Hepatocyte (in vitro differentiated cells): ENCODE data around the gene NHSL2. TPM values are rescaled to one million over a fixed set of nuclear protein-coding genes. Genes with fewer than 3 reads are reported as not detected.
A peak's percentile ranks its signal among the peaks of the same experiment; 100 is the strongest.

Experiments used
- DNase-seq: peaks from one replicate; pipeline ENCODE4 v3.0.0-alpha.2; 2016; ENCODE audit warnings: low spot score
- H2AFZ ChIP-seq: fragments of 200-600 bp; sonication (generic); 2 replicates; pipeline ENCODE4 v1.6.0; 2016; ENCODE audit warnings: antibody characterized with exemption, mild to moderate bottlenecking
- H3K27ac ChIP-seq: fragments of 200-600 bp; sonication (generic); 2 replicates; pipeline ENCODE4 v1.5.1; 2016; ENCODE audit warnings: mild to moderate bottlenecking
- H3K27me3 ChIP-seq: fragments of 200-600 bp; sonication (generic); 2 replicates; pipeline ENCODE4 v1.6.1; 2016
- H3K36me3 ChIP-seq: fragments of 200-600 bp; sonication (generic); replicated peaks from 2 replicates; pipeline ENCODE4 v1.5.1; 2016; ENCODE audit warnings: low read depth; ENCODE audit not compliant: insufficient read depth
- H3K4me1 ChIP-seq: fragments of 200-600 bp; sonication (generic); 2 replicates; pipeline ENCODE4 v1.5.1; 2016; ENCODE audit warnings: mild to moderate bottlenecking, moderate library complexity; ENCODE audit not compliant: insufficient read depth
- H3K4me2 ChIP-seq: fragments of 200-600 bp; sonication (generic); 2 replicates; pipeline ENCODE4 v1.6.0; 2016
- H3K4me3 ChIP-seq: fragments of 200-600 bp; sonication (generic); 2 replicates; pipeline ENCODE4 v1.5.1; 2016; ENCODE audit warnings: mild to moderate bottlenecking
- H3K79me2 ChIP-seq: fragments of 200-600 bp; sonication (generic); 2 replicates; pipeline ENCODE4 v1.6.0; 2017; ENCODE audit warnings: mild to moderate bottlenecking
- H3K9me2 ChIP-seq: fragments of 200-600 bp; sonication (generic); replicated peaks from 2 replicates; pipeline ENCODE4 v1.6.0; 2017; ENCODE audit warnings: mild to moderate bottlenecking; ENCODE audit not compliant: insufficient read depth
- H3K9me3 ChIP-seq: fragments of 200-600 bp; sonication (generic); 2 replicates; pipeline ENCODE4 v1.5.1; 2016; ENCODE audit warnings: low read depth, mild to moderate bottlenecking
- H4K20me1 ChIP-seq: fragments of 200-600 bp; sonication (generic); 2 replicates; pipeline ENCODE4 v1.6.0; 2016; ENCODE audit warnings: mild to moderate bottlenecking; ENCODE audit not compliant: insufficient read depth, poor library complexity, severe bottlenecking
- CTCF ChIP-seq: fragments of 200-600 bp; sonication (generic); IDR thresholded peaks from 2 replicates; pipeline ENCODE4 v1.5.1; 2016; ENCODE audit warnings: antibody characterized with exemption, mild to moderate bottlenecking; ENCODE audit not compliant: poor library complexity
- EZH2 ChIP-seq: fragments of 200-600 bp; sonication (generic); IDR thresholded peaks from 2 replicates; pipeline ENCODE4 v1.6.1; 2016; ENCODE audit warnings: antibody characterized with exemption, mild to moderate bottlenecking, borderline replicate concordance
- EZH2phosphoT487 ChIP-seq: fragments of 200-600 bp; sonication (generic); IDR thresholded peaks from one replicate; pipeline ENCODE4 v1.6.1; 2018; ENCODE audit warnings: antibody characterized with exemption, mild to moderate bottlenecking, low read depth, moderate library complexity; ENCODE audit not compliant: unreplicated experiment, severe bottlenecking
- WGBS: methylation state at CpG from one replicate; pipeline ENCODE4 v1.1.6; 2016; ENCODE audit warnings: low lambda C conversion rate; ENCODE audit errors: missing lambda C conversion rate; 5-methylcytosine and 5-hydroxymethylcytosine counted together
- polyA plus RNA-seq: library from polyadenylated mRNA; unstranded; fragments of >200 nt; fragmentation: Nextera tagmentation; extraction: Ambion mirVana; gene quantifications from 2 replicates; pipeline ENCODE4 v1.2.1, GENCODE V29; 2016
- total RNA-seq: library from RNA; depleted of rRNA; stranded (reverse); fragments of >200 nt; gene quantifications from 2 replicates; pipeline ENCODE4 v1.2.3, GENCODE V29; 2014

The NHSL2 gene
- total and polyA plus RNA-seq, 2 experiments from 2014 or later, result 2.3 to 3.2 TPM

DNA sequence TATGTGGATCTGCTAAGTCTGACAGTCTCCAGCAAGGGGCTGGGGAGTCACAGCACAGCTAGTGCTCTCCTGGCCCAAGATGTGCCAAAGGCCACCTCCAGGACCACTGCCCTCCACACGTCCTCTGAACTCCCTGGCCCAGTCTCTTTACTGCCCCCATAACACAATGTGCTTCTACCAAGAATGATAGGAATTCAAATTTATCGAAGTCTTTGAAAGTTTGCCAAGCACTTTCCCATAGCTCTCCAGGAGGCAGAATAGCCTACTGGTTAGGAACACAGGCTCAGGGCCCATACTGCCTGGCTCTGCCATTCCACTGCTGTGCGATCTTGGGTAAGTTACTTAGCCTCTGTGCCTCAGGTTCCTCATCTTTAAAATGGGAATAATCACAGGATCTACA, 86.7 kb downstream of the NHSL2 start:
- TF ChIP-seq EZH2phosphoT487 (no peak), CTCF (no peak), EZH2 (no peak)
- H3K9me2 ChIP-seq, result no peaks in the 10 kb centered on the region
- H3K79me2 ChIP-seq, result no peaks in the 10 kb centered on the region
- DNase-seq, result no peak
- no peak overlapping the region for H3K4me3 ChIP-seq
- H3K9me3 ChIP-seq, result no peaks in the 10 kb centered on the region
- no peaks in the 10 kb centered on the region for H3K4me1 ChIP-seq
- H2AFZ ChIP-seq, result no peak overlapping the region
- H4K20me1 ChIP-seq, result no peaks in the 10 kb centered on the region
- no peak overlapping the region for H3K4me2 ChIP-seq
- WGBS, result 61% methylated on average over 3 of the region's 3 CpGs
- no peaks in the 10 kb centered on the region for H3K36me3 ChIP-seq
- no peaks in the 10 kb centered on the region for H3K27me3 ChIP-seq
- H3K27ac ChIP-seq, result no peak overlapping the region

DNA sequence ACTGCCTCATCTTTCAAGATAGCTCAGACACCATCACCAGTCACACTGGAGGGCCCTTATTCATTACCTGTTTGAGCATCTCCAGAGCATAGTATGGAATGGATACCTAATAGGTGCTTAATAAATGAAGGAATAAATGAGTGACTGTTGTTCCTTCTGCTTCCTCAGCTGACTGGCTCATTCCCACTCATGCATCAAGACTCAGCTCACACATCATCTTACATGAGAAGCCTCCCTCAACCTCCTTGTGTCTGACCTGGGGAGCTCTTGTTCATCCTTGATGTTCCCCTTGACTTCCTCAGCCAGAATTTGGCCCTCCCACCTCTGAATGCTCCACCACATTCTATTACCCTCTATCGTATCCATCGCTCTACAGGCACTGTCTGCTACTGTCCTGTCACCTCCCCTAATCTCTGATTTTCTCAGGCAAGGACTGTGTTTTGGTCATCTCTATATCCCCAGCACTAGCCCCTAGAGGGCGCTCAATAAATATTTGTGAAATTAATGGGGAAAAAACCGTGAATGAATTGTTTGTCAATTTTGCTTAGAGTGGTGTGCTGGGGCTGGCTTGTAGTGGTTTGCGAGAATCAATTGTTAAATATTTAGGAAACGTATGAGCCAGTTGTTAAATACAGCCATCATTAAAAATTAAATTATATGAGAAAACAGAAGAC, 88.3 kb downstream of the NHSL2 start:
- 20% methylated on average over 6 of the region's 6 CpGs for WGBS
- Histone ChIP-seq H3K4me2 (no peak overlapping the region), H3K27me3 (no peaks in the 10 kb centered on the region), H3K4me1 (peaks cover 5% of the 10 kb centered on the region), H3K27ac (no peak overlapping the region), H2AFZ (no peak overlapping the region), H4K20me1 (no peaks in the 10 kb centered on the region), H3K9me3 (no peaks in the 10 kb centered on the region), H3K9me2 (no peaks in the 10 kb centered on the region), H3K4me3 (no peak overlapping the region), H3K79me2 (no peaks in the 10 kb centered on the region), H3K36me3 (no peaks in the 10 kb centered on the region)
- TF ChIP-seq EZH2 (no peak), CTCF (peak; percentile 56)
- no peak for DNase-seq

- Histone ChIP-seq H3K4me2 (no peak overlapping the region), H3K79me2 (no peaks in the 10 kb centered on the region), H3K36me3 (no peaks in the 10 kb centered on the region), H3K4me3 (no peak overlapping the region), H4K20me1 (no peaks in the 10 kb centered on the region), H3K9me3 (no peaks in the 10 kb centered on the region), H3K27ac (no peak overlapping the region), H2AFZ (no peak overlapping the region), H3K9me2 (no peaks in the 10 kb centered on the region), H3K4me1 (peaks cover 8% of the 10 kb centered on the region), H3K27me3 (no peaks in the 10 kb centered on the region)
- WGBS, result 86% methylated on average over 1 of the region's 1 CpG
- DNase-seq, result no peak
- TF ChIP-seq EZH2 (no peak), EZH2phosphoT487 (no peak), CTCF (no peak)
These were observed 88.9 kb downstream of the NHSL2 start for GRCh38 chrX:71999535-71999934.
